Thyroid gland (tissue), 4 donors: ENCODE measurements around the gene RPAIN.

Experiments
- CTCF ChIP-seq, 6 experiments: fragments of 200-600 bp in 3 of 6; fragments of 450-650 bp in 3 of 6; sonication (generic) in 3 of 6; IDR thresholded peaks; one replicate each; pipeline ENCODE4 v1.5.1; 2016 to 2019; ENCODE audit warnings: antibody characterized with exemption in 6 of 6, mild to moderate bottlenecking in 2 of 6, inconsistent platforms in 1 of 6, moderate library complexity in 1 of 6
- POLR2A ChIP-seq, 2 donors: fragments of 450-650 bp; IDR thresholded peaks; one replicate each; pipeline ENCODE4 v1.6.1; 2017; ENCODE audit warnings: antibody characterized with exemption in 2 of 2, mild to moderate bottlenecking in 2 of 2, moderate library complexity in 1 of 2

DNA sequence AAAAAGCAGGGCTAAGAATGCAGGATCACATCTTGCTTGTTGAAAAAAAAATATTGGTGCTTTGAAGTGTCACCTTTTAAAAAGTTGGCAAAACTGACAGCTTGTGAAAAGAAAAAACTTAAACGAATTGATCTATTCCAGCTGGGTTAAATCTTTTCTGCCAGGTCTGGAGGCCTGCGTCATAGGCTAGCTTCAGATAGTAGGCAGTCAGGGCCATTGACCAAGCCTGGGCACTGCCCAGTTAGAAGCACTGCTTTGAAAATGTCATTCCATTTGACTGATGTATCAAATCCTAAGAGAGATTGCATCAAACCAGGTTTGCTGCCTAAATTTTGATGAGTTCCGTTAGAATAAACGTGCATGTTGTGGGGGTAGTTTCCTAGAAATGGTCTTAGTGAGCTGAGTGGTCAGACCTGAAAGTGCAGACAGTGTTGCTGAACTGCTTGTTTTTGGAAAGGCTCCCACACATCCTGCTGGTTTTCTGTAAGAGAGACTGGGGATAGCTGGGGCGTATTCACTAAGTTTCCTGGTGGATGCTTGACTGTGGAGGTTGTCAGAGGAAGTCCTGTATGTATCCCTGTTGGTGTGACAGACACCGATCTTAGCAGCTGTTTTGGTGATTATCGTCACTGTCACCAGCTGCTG, 39.4 kb upstream of the RPAIN start:
- TF ChIP-seq POLR2A (IDR thresholded peaks at IDR 0.05) (no peak), CTCF (IDR thresholded peaks at IDR 0.05) (no peak)
